Urinary bladder (tissue), 4 donors: ENCODE results near the gene FRMD4B. TPM values are rescaled to one million over a fixed set of nuclear protein-coding genes. Genes with fewer than 3 reads are reported as not detected.
"Not testable (repeated sequence)": the region's sequence is repeated elsewhere in the genome, so short reads cannot be mapped to it uniquely, and the experiment has no call there.

Experiments
- DNase-seq: peaks from one replicate; pipeline ENCODE4 v3.0.0-alpha.2; 2015; ENCODE audit errors: extremely low spot score
- H3K27ac ChIP-seq: one replicate; pipeline ENCODE4 v1.5.1; 2013; ENCODE audit warnings: low read depth, mild to moderate bottlenecking, moderate library complexity
- H3K36me3 ChIP-seq: one replicate; pipeline ENCODE4 v1.6.1; 2013; ENCODE audit warnings: mild to moderate bottlenecking, moderate library complexity; ENCODE audit not compliant: insufficient read depth
- H3K4me1 ChIP-seq: one replicate; pipeline ENCODE4 v1.6.1; 2013; ENCODE audit warnings: mild to moderate bottlenecking, moderate library complexity; ENCODE audit not compliant: insufficient read depth
- H3K4me3 ChIP-seq: one replicate; pipeline ENCODE4 v1.5.1; 2013; ENCODE audit warnings: low read depth, low read length
- WGBS: extraction: QIAGEN DNeasy Blood & Tissue Kit; methylation state at CpG from one replicate; pipeline ENCODE4 v1.1.7; 2013; 5-methylcytosine and 5-hydroxymethylcytosine counted together
- polyA plus RNA-seq: library from polyadenylated mRNA; stranded (reverse); fragments of 200-250 nt; gene quantifications from one replicate; pipeline ENCODE4 v1.2.3, GENCODE V29; 2013
- total RNA-seq: library from RNA; depleted of rRNA; stranded (reverse); fragments of >200 nt; gene quantifications from one replicate; pipeline ENCODE4 v1.2.3, GENCODE V29; 2014
- donor health status: healthy with polysubstance abuse.
- donor health status: healthy.

Gene FRMD4B
- total and polyA plus RNA-seq, 2 donors, result 5.9 to 39.1 TPM

- DNase-seq, result no peak
- no peak overlapping the region for H3K27ac ChIP-seq
- H3K36me3 ChIP-seq, result no peaks in the 10 kb centered on the region
- no peaks in the 10 kb centered on the region for H3K4me1 ChIP-seq
- H3K4me3 ChIP-seq, result no peak overlapping the region
- WGBS, result 72% methylated on average over 7 of the region's 7 CpGs
Measured at GRCh38 chr3:69292959-69293574, 92.8 kb downstream of the FRMD4B start.

GRCh38 chr3:69292185-69292584, 93.7 kb downstream of the FRMD4B start:
- Histone ChIP-seq H3K27ac (no peak overlapping the region), H3K36me3 (no peaks in the 10 kb centered on the region), H3K4me1 (no peaks in the 10 kb centered on the region), H3K4me3 (no peak overlapping the region)
- 82% methylated on average over 4 of the region's 4 CpGs for WGBS
- no peak for DNase-seq

DNA sequence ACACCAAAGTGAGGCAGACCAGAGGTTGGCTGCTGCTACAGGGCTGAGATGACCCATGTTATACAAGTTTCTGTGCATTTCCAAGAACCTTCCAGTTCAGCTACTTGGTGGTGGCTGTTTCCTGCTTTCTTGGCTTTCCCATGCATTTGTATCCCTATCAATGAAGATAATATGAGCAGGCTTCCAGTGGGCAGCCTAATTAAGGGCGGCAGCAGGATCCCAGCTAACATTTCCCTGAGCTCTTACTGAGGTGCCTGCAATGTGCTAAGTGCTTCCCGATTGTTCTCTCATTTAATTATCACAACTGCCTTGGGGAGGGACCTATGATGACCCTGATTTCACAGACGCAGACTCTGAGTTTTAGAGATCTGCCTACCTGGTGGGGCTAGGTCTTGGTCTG, 95.5 kb downstream of the FRMD4B start:
- DNase-seq, result no peak
- no peak overlapping the region for H3K4me3 ChIP-seq
- 81% methylated on average over 3 of the region's 3 CpGs for WGBS
- H3K4me1 ChIP-seq, result no peaks in the 10 kb centered on the region
- no peaks in the 10 kb centered on the region for H3K36me3 ChIP-seq
- no peak overlapping the region for H3K27ac ChIP-seq

DNA sequence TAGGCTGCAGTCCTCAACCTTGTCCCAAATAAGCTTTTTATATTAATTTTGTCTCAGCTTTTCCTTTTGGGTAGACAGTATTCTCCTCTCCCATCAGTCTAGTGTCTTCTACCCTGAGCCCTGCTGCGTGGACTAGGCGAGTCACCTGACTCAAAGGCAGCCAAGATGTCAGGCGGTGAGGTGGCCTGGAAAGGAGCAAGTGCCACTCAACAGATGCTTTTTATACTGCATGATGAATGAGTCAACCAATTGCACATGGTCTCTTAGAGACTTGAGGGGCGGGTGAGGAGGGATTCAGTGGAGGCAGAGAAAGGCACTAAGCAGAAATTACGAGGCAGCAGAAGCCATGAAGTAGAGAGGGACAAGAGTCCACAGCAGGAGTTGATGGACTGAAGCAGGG, 95.9 kb downstream of the FRMD4B start:
- H3K27ac ChIP-seq, result no peak overlapping the region
- H3K4me3 ChIP-seq, result no peak overlapping the region
- H3K4me1 ChIP-seq, result no peaks in the 10 kb centered on the region
- WGBS, result 94% methylated on average over 5 of the region's 5 CpGs
- no peaks in the 10 kb centered on the region for H3K36me3 ChIP-seq
- no peak for DNase-seq

DNA sequence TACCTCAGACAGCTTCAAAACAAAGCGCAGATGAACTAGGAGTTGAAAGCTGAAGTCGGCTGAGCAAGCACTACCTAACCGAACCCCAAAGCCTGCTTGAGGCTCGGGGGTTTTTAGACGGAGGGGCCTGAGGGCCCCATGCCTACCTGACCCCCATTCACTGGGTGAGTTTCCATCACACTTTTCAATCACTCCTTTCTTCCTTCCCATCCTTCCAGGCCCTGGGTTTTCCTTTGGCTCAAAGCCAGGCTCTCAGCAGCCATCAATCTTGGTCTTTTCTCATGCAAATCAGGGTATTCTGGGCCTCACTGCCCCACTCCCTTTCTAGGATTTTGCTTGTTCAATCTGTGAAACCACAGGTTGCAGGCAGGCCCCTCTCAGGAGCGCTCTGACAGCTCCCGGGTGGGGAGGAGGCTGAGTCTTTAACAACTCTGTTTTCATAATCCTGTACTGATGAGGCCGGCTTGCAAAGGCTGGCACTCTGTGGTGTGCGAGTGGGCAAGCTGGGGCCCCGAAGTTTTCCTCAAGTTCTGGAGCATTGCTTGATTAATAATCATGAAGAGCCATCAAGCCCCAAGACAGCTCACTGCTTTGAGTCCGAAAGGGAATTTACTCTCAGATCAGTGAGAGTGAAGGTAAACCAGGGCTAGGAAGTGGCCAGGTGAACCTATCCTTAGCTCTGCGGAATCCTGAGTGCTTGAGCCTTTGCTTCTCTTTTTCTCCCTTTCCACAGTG, 97.6 kb downstream of the FRMD4B start:
- Histone ChIP-seq H3K4me1 (no peaks in the 10 kb centered on the region), H3K36me3 (no peaks in the 10 kb centered on the region), H3K4me3 (no peak overlapping the region), H3K27ac (no peak overlapping the region)
- 69% methylated on average over 12 of the region's 12 CpGs for WGBS
- DNase-seq, result no peak

- DNase-seq, result no peak
- no peaks in the 10 kb centered on the region for H3K36me3 ChIP-seq
- no peaks in the 10 kb centered on the region for H3K4me1 ChIP-seq
- no peak overlapping the region for H3K4me3 ChIP-seq
- 88% methylated on average over 4 of the region's 4 CpGs for WGBS
- no peak overlapping the region for H3K27ac ChIP-seq
Measured at GRCh38 chr3:69283913-69284611, 101.8 kb downstream of the FRMD4B start.

GRCh38 chr3:69283496-69283895, 102.4 kb downstream of the FRMD4B start:
- Histone ChIP-seq H3K4me3 (no peak overlapping the region), H3K4me1 (no peaks in the 10 kb centered on the region), H3K36me3 (no peaks in the 10 kb centered on the region), H3K27ac (no peak overlapping the region)
- WGBS, result 80% methylated on average over 5 of the region's 5 CpGs
- no peak for DNase-seq

- no peak overlapping the region for H3K4me3 ChIP-seq
- H3K27ac ChIP-seq, result no peak overlapping the region
- H3K36me3 ChIP-seq, result no peaks in the 10 kb centered on the region
- H3K4me1 ChIP-seq, result no peaks in the 10 kb centered on the region
- DNase-seq, result no peak
- WGBS, result 34% methylated on average over 3 of the region's 3 CpGs
Measured at GRCh38 chr3:69282181-69282580, 103.7 kb downstream of the FRMD4B start.

GRCh38 chr3:69277403-69277802, 108.5 kb downstream of the FRMD4B start:
- 93% methylated on average over 8 of the region's 8 CpGs for WGBS
- H3K4me1 ChIP-seq, H3K4me3 ChIP-seq, DNase-seq, H3K27ac ChIP-seq, H3K36me3 ChIP-seq: not testable (repeated sequence)

DNA sequence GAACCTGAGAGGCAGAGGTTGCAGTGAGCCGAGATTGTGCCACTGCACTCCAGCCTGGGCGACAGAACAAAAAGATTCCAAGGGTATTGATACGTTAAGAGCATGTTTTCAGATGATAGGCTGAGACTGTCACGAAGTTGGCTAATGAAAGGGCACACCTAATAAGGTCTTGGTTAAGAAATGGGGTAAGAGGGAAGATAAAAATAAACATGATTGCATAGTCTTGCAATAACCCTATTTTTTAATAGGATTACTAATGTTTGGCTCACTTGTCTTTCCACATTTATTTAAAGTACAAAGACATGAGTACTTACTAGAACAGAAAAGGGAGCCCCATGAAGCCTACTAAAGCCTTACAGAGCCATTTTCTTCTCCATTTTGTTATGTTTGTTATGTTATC, 109.0 kb downstream of the FRMD4B start:
- no peak overlapping the region for H3K4me3 ChIP-seq
- H3K4me1 ChIP-seq, result no peaks in the 10 kb centered on the region
- no peak for DNase-seq
- 86% methylated on average over 4 of the region's 4 CpGs for WGBS
- no peak overlapping the region for H3K27ac ChIP-seq
- no peaks in the 10 kb centered on the region for H3K36me3 ChIP-seq

- DNase-seq, H3K27ac ChIP-seq, H3K36me3 ChIP-seq, H3K4me1 ChIP-seq, H3K4me3 ChIP-seq: not testable (repeated sequence)
- WGBS, result 96% methylated on average over 5 of the region's 5 CpGs
Measured at GRCh38 chr3:69276191-69276590, 109.7 kb downstream of the FRMD4B start.

DNA sequence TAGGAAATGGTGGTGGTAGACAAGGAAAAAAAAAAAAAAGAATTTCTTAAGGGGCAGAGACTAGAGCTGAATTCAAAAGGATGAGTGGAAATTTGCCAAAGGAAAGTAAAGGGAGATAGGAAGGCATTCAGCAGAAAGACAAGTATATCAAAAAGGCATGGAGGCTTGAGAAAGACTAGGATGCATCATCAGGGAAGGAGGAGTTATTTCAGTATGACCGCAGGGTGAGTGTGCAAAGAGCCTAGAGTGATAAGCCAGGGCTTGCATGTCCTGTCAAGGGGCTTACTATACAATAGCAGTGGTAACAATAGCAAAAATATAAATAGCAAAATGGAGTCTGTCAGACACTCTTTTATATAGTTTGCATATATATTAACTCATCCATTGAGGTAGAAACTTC, 112.0 kb downstream of the FRMD4B start:
- Histone ChIP-seq H3K27ac (no peak overlapping the region), H3K4me3 (no peak overlapping the region), H3K4me1 (no peaks in the 10 kb centered on the region), H3K36me3 (no peaks in the 10 kb centered on the region)
- DNase-seq, result no peak
- WGBS, result 89% methylated on average over 1 of the region's 1 CpG

DNA sequence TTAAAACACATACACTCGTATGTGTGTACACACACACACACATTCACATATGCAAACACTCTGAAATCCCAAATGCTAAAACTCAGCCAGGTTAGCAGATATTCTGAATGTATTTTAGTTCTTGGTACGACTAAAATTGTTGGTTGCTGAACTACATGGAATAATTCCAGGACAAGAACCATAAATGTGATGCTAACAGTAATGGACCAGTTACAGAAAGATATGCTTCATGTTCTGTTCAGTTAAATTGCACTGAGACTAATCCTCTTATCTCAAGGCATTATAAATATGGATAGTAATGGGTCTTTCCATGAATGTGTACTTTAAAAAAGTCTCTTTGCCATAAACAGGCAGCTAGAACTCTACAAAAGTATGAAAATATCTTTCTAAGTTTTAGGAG, 113.3 kb downstream of the FRMD4B start:
- Histone ChIP-seq H3K27ac (no peak overlapping the region), H3K36me3 (no peaks in the 10 kb centered on the region), H3K4me1 (no peaks in the 10 kb centered on the region), H3K4me3 (no peak overlapping the region)
- 36% methylated on average over 2 of the region's 2 CpGs for WGBS
- DNase-seq, result no peak

- Histone ChIP-seq H3K4me3 (no peak overlapping the region), H3K27ac (no peak overlapping the region), H3K4me1 (no peaks in the 10 kb centered on the region), H3K36me3 (no peaks in the 10 kb centered on the region)
- 86% methylated on average over 3 of the region's 3 CpGs for WGBS
- no peak for DNase-seq
Measured at GRCh38 chr3:69271098-69271497, 114.8 kb downstream of the FRMD4B start.
